NT2/D1 (cell line): ENCODE results near the gene MB21D2.

Experiments used
- SUZ12 ChIP-seq: IDR thresholded peaks from 2 replicates; pipeline ENCODE4 v1.6.1; 2011; ENCODE audit not compliant: insufficient read length, insufficient read depth; ENCODE audit errors: extremely low read depth
- YY1 ChIP-seq: IDR thresholded peaks from 2 replicates; pipeline ENCODE4 v1.6.1; 2011; ENCODE audit not compliant: insufficient read length, insufficient read depth
- ZNF274 ChIP-seq: IDR thresholded peaks from 2 replicates; pipeline ENCODE4 v1.6.1; 2011; ENCODE audit warnings: mild to moderate bottlenecking, low read depth, low read length

- TF ChIP-seq YY1 (no peak), SUZ12 (no peak), ZNF274 (no peak)
Measured at GRCh38 chr3:192820161-192820560, 97.5 kb downstream of the MB21D2 start.
